Stimulated activated CD8-positive, alpha-beta memory T cell treated with anti-CD3 and anti-CD28 coated beads, Interleukin-7, amount 100 ng/mL, for 1 hour (primary cell): ENCODE results near the gene WDR13.
"Not testable (repeated sequence)": the region's sequence is repeated elsewhere in the genome, so short reads cannot be mapped to it uniquely, and the experiment has no call there.

ENCODE experiments used
- DNase-seq, 2 donors: peaks; one replicate each; pipeline ENCODE4 v3.0.0-alpha.2; 2020; ENCODE audit warnings: low read depth in 2 of 2

Gene WDR13

GRCh38 chrX:48654746-48655145 lies 57.5 kb downstream of the WDR13 start:
- DNase-seq: not testable (repeated sequence)
